NCI-H748 (cell line): ENCODE data around the gene GOLGB1.

Source experiments
- DNase-seq: peaks from one replicate; lab custom pipeline; 2025; ENCODE audit not compliant: unreplicated experiment; lab: John Stamatoyannopoulos, UW

The GOLGB1 gene

DNA sequence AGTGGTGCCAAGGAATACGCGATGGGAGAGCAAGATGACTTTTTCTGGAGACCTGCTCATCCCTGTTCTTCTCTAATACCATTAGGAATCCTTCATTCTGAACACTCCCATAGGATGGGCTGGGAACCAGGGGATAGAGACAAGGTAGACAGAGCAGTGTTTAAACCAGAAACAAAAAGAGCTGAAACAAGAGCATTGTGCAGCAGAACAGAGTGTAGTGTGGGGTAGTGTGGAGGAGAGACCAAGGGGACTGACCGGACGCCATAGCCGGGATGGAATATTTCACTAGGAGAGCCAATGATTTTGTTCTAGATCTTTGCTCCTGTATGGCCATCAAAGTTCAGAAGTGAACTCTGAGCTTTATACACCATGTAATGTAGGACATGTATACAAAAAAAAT, 104.5 kb downstream of the GOLGB1 start:
- no peak for DNase-seq

DNA sequence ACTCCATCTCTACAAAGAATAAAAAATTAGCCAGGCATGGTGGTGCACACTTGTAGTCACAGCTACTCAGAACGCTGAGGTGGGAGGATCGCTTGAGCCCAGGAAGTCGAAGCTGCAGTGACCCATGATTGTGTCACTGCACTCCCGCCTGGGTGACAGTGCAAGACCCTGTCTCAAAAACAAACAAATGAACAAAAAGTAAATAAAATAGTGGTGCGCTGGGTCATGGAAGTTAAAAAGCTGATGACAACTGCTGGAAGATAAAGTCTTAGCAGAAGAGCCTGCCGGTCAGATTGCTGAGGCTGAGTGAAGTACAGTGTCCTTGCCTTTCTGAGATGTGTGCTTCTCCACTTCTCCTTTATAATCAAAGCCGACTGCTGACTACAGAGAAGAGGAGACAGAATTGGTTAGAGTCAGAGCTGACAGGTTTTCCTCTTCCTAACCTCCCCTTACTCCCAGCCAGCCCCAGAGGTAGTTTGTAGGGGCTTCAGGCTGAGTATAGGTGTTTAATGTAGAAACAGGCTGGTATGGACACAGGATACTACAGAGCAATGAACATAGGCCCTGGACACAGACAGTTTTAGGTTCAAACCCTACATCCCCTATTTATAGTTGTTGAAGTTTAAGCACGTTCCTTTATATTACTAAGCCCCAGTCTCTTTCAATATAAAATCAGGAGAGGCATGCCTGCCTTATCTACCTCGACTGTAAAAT, 106.8 kb downstream of the GOLGB1 start:
- DNase-seq: no peak

DNA sequence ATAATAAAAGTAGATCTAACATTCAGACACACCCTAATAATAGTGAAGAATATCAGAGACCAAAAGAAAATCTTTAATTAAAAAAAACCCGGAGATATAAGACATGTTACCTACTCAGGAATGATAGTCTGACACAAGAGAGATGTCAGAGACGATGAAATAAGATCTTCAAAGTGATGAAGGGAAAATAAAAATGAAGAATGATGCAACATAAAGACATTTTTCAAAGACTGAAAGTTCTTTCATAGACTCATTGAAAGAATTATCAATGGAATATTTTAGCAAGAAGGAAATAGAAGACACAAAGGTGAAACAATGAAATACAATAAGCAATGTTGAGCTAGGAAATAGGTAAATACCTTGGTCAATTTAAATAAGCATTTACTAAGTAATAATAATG, 108.4 kb downstream of the GOLGB1 start:
- no peak for DNase-seq

DNA sequence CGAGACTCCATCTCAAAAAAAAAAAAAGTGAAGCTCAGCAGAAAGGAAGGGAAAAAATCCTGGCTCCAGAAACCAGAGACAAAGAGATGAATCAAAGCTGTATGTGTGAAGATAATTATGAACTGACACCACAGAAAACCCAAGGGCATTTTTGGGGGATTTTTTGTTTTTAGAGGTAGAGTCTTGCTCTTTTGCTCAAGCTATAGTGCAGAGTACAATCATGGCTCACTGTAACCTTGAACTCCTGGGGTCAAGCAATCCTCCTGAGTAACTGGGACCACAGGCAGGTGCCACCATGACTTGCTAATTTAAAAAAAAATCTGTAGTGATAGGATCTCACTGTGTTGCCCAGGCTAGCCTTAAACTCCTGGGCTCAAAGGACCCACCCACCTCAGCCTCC, 111.6 kb downstream of the GOLGB1 start:
- DNase-seq: no peak

DNA sequence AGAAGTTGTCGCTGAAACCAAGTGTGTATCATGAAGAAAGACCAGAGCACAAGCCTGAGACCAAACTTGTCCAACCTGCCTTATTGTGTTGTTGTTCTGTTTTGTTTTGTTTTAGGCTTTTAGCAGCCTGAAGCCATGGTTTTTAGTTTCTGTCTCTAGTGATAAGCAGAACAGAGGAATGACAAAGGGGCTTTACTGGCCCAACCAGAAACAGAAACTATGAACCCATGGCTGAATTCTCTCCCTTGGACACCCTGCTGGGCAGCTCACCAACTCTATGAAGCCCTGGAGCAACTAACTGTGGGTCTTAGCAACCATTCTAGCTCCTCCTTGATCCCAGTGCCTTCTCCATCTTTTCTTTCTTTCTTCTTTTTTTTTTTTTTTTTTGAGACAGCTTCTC, 119.2 kb downstream of the GOLGB1 start:
- no peak for DNase-seq

DNA sequence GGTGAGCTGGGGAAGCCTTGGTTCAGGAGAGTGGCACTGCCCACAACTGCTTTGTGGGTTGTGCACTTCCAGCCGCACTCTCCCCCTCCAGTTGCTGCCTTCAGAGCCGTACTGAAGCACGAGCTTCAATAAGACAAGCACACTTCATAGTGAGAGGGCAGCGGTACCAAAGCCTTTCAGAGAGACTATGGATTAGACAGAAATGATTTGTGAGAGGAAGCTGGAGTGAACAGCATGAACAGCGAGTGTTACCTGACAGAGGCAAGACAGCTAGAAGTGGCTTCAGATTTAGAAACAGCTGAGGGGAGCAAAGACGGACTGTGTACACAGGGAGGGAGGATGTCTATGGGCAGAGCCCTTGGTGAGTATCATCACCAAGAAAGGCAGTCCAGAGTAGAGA, 119.9 kb downstream of the GOLGB1 start:
- DNase-seq: no peak

DNA sequence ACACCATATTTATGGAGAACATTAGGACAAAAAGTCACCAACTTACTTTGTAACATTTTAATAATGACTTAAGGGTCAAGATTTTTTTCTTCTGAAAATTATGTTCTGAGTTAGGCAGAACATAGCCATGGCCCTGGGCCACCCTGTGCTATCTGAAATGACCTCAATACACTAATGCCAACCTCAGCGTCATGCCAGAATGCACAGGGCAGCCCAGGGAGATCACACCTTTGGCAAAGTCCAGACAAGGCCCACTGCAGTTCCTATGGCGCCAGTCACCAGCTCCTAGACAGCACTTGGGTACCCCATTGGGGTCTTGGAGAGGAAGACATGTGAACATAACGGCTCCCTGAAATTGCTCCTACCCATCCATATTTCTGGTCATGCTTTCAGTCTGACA, 121.9 kb downstream of the GOLGB1 start:
- no peak for DNase-seq

DNA sequence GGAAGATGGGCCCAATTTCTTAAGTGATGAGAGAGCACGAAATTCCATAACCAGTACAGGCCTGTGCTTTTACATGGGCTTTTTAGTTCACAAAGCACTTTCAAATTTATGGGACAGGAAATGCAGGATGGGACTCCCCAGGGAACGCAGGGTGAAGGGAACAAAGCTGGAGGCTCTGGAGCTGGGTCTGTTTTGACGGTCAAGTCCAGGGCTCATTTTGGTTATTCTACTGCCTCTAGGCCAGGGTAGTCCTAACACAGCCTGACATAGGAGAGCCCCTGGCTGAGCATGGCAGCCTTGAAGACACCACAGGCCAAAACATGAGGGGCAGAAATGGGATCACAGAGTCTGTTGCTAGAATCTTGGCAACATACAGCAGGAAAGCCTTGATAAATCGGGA, 122.3 kb downstream of the GOLGB1 start:
- no peak for DNase-seq

DNA sequence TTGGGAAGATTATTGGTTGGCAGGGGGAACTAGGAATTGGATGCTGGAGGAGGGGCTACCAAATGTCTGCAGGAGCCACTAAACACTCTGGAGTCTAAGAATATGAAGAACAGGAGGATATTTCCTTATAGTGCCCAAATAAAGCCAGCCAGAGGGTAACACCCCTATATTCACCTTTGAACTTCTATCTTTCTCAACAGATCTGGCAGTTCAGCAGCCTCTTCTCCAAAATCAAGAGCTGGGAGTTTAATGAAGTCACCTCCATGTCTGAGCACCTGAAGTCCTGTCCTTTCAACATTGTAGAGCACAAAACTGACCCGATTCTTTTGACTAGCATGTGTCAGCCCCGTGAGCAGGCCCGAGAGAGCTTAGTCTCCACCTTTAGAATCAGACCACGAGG, 123.0 kb downstream of the GOLGB1 start:
- DNase-seq: no peak

DNA sequence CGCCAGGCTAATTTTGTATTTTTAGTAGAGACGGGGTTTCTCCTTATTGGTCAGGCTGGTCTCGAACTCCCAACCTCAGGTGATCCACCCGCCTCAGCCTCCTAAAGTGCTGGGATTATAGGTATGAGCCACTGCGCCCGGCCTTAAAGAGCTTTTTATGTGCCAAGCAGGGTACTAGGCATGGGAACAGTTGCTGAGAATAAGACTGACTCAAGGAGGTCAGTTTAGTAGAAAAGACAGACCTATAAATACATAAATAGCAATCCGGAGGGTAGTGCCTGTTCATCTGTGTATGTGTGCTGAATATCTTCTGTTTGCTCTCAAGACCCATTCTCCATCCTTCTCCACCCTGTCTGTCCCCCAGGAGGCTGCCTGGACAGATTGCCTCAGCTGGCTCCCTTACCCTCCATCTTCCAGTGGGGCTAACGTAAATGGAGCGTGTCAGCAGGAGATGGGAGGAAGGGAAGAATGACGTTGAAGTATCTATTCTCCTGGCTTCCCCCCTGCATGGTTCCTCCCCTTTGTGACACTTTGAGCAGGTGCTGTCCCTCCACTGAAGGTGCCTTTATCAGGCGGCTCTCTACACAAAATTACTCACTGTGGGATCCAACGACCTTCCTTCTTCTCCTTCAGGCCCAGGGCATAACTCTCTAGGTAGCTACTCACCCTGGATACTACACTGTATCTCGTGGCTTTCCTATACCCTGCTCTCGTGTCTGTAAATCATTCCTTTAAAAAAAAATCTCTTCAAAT, 125.2 kb downstream of the GOLGB1 start:
- no peak for DNase-seq

DNA sequence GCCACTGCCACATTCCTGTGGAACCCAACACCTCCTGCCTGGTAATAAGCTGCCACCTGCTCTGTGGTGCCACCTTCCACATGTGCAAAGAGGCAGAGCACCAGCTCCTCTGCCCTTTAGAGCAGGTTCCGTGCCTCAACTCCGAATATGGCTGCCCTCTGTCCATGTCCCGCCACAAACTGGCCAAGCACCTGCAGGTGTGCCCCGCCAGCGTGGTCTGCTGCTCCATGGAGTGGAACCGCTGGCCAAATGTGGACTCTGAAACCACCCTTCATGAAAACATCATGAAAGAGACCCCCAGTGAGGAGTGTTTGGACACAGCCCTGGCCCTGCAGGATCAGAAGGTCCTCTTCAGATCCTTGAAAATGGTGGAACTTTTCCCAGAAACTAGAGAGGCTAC, 128.1 kb downstream of the GOLGB1 start:
- no peak for DNase-seq

DNA sequence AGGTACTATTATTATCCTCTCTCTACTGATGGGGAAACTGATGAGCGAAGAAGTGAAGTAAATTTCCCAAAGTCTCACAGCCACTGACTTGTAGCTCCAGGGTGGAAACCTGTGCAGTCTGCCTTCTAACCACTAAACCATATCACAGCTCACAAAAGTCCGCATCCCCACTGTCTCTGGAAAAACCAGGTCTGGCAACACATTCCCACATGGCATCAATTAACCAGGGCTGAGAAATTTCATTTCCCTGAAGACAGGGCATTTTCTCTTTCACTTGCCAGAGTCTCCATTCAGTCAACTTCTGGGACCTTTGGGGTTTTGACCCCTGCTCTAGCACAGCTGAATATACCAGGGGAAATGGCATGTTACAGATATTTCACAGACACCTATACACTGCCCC, 129.8 kb downstream of the GOLGB1 start:
- DNase-seq: no peak
